ENCODE results near the gene PI4KA.
"Not testable (repeated sequence)": the region's sequence is repeated elsewhere in the genome, so short reads cannot be mapped to it uniquely, and the experiment has no call there.

The PI4KA gene

GRCh38 chr22:20671409-20672081, 187.1 kb downstream of the PI4KA start:
- TF ChIP-seq POLR2AphosphoS5 (IDR thresholded peaks at IDR 0.05; ENCODE audit: low read depth) (no peak), SPI1 (IDR thresholded peaks at IDR 0.05; ENCODE audit: borderline replicate concordance, low read depth) (no peak), CTCF (IDR thresholded peaks at IDR 0.05; ENCODE audit: insufficient read depth, low read length) (no peak), GABPA (IDR thresholded peaks at IDR 0.05; ENCODE audit: low read depth) (no peak)
- no peak for DNase-seq (ENCODE audit: low read depth in 1 of 2, low spot score in 1 of 2)
- Histone ChIP-seq H3K27ac (replicated peaks) (no peak overlapping the region), H3K4me3 (replicated peaks; ENCODE audit: insufficient read depth, low read length) (no peak overlapping the region), H3K27me3 (ENCODE audit: insufficient read depth, poor library complexity, severe bottlenecking) (peaks cover 19% of the 10 kb centered on the region)

GRCh38 chr22:20670457-20671261, 188.0 kb downstream of the PI4KA start:
- DNase-seq (ENCODE audit: low read depth in 1 of 2, low spot score in 1 of 2); H3K4me3 ChIP-seq (replicated peaks; ENCODE audit: insufficient read depth, low read length); H3K27ac ChIP-seq (replicated peaks): not testable (repeated sequence)
- H3K27me3 ChIP-seq (ENCODE audit: insufficient read depth, poor library complexity, severe bottlenecking): peaks cover 19% of the 10 kb centered on the region

- H3K4me3 ChIP-seq (replicated peaks; ENCODE audit: insufficient read depth, low read length); H3K27ac ChIP-seq (replicated peaks); DNase-seq (ENCODE audit: low read depth in 1 of 2, low spot score in 1 of 2): not testable (repeated sequence)
- peaks cover 14% of the 10 kb centered on the region for H3K27me3 ChIP-seq (ENCODE audit: insufficient read depth, poor library complexity, severe bottlenecking)
These were observed 188.7 kb downstream of the PI4KA start for GRCh38 chr22:20669884-20670283.

- not testable (repeated sequence) for H3K4me3 ChIP-seq (replicated peaks; ENCODE audit: insufficient read depth, low read length); H3K27ac ChIP-seq (replicated peaks); DNase-seq (ENCODE audit: low read depth in 1 of 2, low spot score in 1 of 2)
- peaks cover 14% of the 10 kb centered on the region for H3K27me3 ChIP-seq (ENCODE audit: insufficient read depth, poor library complexity, severe bottlenecking)
These were observed 189.1 kb downstream of the PI4KA start for GRCh38 chr22:20669471-20669870.

DNA sequence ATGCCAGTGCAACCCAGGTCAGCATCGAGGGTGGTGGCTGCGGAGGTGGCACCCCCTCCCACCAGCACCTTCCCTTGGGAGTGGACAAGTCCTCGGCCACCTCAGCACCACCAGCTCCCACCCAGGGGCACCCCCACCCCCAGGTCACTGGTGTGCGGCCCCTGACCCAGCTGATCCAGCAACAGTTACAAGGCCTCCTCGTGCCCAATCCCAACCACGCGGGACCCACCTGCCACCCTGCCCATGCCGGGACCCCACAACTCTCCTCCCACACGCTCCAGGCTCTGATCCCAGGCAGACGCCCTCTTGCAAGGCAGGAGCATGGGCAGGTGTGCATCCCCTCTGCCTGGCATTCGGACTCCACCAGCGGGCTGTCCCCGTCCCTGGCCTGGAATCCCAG, 189.8 kb downstream of the PI4KA start:
- not testable (repeated sequence) for DNase-seq (ENCODE audit: low read depth in 1 of 2, low spot score in 1 of 2); H3K27ac ChIP-seq (replicated peaks); H3K4me3 ChIP-seq (replicated peaks; ENCODE audit: insufficient read depth, low read length)
- H3K27me3 ChIP-seq (ENCODE audit: insufficient read depth, poor library complexity, severe bottlenecking): peaks cover 14% of the 10 kb centered on the region

DNA sequence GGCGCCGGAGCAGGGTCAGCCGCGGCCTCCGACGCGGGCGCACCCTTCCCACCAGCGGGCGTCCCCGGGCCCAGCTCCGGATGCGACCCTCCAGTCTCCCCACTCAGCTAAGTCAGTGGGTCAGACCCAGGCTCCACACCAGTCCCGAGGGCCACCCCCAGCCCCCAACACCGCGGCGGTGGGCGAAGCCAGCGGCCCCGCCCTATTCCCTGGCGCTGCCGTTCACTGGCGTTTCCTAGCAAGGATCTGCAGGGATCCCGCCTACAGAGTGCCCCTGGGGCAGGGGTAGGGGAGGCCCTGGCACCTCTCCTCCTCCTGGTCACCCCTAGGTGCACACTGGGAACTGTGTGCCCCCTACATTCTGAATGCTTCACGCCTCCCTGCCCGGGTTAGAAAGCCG, 190.4 kb downstream of the PI4KA start:
- H3K27ac ChIP-seq (replicated peaks); H3K27me3 ChIP-seq (ENCODE audit: insufficient read depth, poor library complexity, severe bottlenecking); DNase-seq (ENCODE audit: low read depth in 1 of 2, low spot score in 1 of 2); H3K4me3 ChIP-seq (replicated peaks; ENCODE audit: insufficient read depth, low read length): not testable (repeated sequence)

DNA sequence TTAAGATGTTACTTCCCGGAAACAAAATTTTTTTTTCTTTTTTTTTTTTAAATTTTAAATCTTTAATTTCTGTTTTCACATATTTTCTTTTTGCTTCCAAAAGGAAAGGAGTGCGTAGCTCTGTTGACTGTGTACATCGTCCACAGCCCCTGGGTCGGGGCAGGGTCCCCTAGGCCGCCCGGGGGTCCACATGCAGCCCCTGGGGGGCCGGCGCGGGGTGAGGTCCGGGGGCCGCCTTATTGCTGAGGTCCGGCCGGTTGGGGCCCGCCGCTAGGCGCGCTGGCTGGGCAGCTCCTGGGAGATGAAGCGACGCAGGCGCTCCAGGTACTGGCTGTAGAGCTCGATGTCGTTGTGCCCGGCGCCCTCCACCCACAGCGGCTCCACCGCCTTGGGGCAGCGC, 191.1 kb downstream of the PI4KA start:
- H3K27ac ChIP-seq (replicated peaks); H3K4me3 ChIP-seq (replicated peaks; ENCODE audit: insufficient read depth, low read length); DNase-seq (ENCODE audit: low read depth in 1 of 2, low spot score in 1 of 2); H3K27me3 ChIP-seq (ENCODE audit: insufficient read depth, poor library complexity, severe bottlenecking): not testable (repeated sequence)

- TF ChIP-seq POLR2AphosphoS5 (IDR thresholded peaks at IDR 0.05; ENCODE audit: low read depth) (no peak), REST (IDR thresholded peaks at IDR 0.05; ENCODE audit: insufficient replicate concordance, low read depth) (no peak), CTCF (IDR thresholded peaks at IDR 0.05; ENCODE audit: insufficient read depth, low read length) (no peak), GABPA (IDR thresholded peaks at IDR 0.05; ENCODE audit: low read depth) (no peak), SPI1 (IDR thresholded peaks at IDR 0.05; ENCODE audit: borderline replicate concordance, low read depth) (no peak)
These were observed 192.1 kb downstream of the PI4KA start for GRCh38 chr22:20666560-20666959.

More at GRCh38 chr22:20666560-20666959, 192.1 kb downstream of the PI4KA start:
- no peak for DNase-seq (ENCODE audit: low read depth in 1 of 2, low spot score in 1 of 2)
- Histone ChIP-seq H3K27ac (replicated peaks) (no peak overlapping the region), H3K27me3 (ENCODE audit: insufficient read depth, poor library complexity, severe bottlenecking) (peaks cover 5% of the 10 kb centered on the region), H3K4me3 (replicated peaks; ENCODE audit: insufficient read depth, low read length) (no peak overlapping the region)

Data from HL-60 (cell line).